Measurements from ENCODE around the gene WDR7.
A peak's percentile ranks its signal among the peaks of the same experiment; 100 is the strongest.

Gene WDR7

GRCh38 chr18:56643381-56643780 is 7.8 kb upstream of the WDR7 start:
- in situ Hi-C loops (cut with HindIII; ENCODE audit: low sequenced_read_pairs): no loop called here
- no peak overlapping the region for H3K4me3 ChIP-seq (ENCODE audit: low read depth, low read length)
- no peak for DNase-seq (ENCODE audit: low read depth, low spot score)
- TF ChIP-seq CTCF (IDR thresholded peaks at IDR 0.05; ENCODE audit: low read depth, low read length): no peak

- H3K4me3 ChIP-seq (ENCODE audit: low read depth, low read length): no peak overlapping the region
- in situ Hi-C loops (cut with HindIII; ENCODE audit: low sequenced_read_pairs): no loop called here
- TF ChIP-seq CTCF (IDR thresholded peaks at IDR 0.05; ENCODE audit: low read depth, low read length): peak; percentile 52
- DNase-seq (ENCODE audit: low read depth, low spot score): no peak
These were observed 5.6 kb upstream of the WDR7 start for GRCh38 chr18:56645415-56646016.

GRCh38 chr18:56647071-56647470 is 4.1 kb upstream of the WDR7 start:
- in situ Hi-C loops (cut with HindIII; ENCODE audit: low sequenced_read_pairs): no loop called here
- no peak for DNase-seq (ENCODE audit: low read depth, low spot score)
- no peak for TF ChIP-seq CTCF (IDR thresholded peaks at IDR 0.05; ENCODE audit: low read depth, low read length)
- no peak overlapping the region for H3K4me3 ChIP-seq (ENCODE audit: low read depth, low read length)

- TF ChIP-seq CTCF (IDR thresholded peaks at IDR 0.05; ENCODE audit: low read depth, low read length): no peak
- in situ Hi-C loops (cut with HindIII; ENCODE audit: low sequenced_read_pairs): no loop called here
- no peak overlapping the region for H3K4me3 ChIP-seq (ENCODE audit: low read depth, low read length)
- no peak for DNase-seq (ENCODE audit: low read depth, low spot score)
These were observed 2.9 kb upstream of the WDR7 start for GRCh38 chr18:56647951-56648893.

GRCh38 chr18:56649996-56650395 is 1.2 kb upstream of the WDR7 start:
- no peak for TF ChIP-seq CTCF (IDR thresholded peaks at IDR 0.05; ENCODE audit: low read depth, low read length)
- H3K4me3 ChIP-seq (ENCODE audit: low read depth, low read length): no peak overlapping the region
- in situ Hi-C loops (cut with HindIII; ENCODE audit: low sequenced_read_pairs): no loop called here
- no peak for DNase-seq (ENCODE audit: low read depth, low spot score)

- H3K4me3 ChIP-seq (ENCODE audit: low read depth, low read length): peak overlapping the region; percentile 90
- in situ Hi-C loops (cut with HindIII; ENCODE audit: low sequenced_read_pairs): no loop called here
- TF ChIP-seq CTCF (IDR thresholded peaks at IDR 0.05; ENCODE audit: low read depth, low read length): no peak
- DNase-seq (ENCODE audit: low read depth, low spot score): no peak
These were observed 573 bp downstream of the WDR7 start for GRCh38 chr18:56651771-56652092.

Data from astrocyte of the spinal cord (primary cell).